Hematopoietic multipotent progenitor cell treated with erythropoietin and hydrocortisone succinate and interleukin-3 and kit ligand, for 6 days (in vitro differentiated cells): Measurements from ENCODE around the gene NUDT17.
A peak's percentile ranks its signal among the peaks of the same experiment; 100 is the strongest.

Experiments
- DNase-seq: peaks from one replicate; pipeline ENCODE4 v3.0.0-alpha.2; 2015

Gene NUDT17

DNA sequence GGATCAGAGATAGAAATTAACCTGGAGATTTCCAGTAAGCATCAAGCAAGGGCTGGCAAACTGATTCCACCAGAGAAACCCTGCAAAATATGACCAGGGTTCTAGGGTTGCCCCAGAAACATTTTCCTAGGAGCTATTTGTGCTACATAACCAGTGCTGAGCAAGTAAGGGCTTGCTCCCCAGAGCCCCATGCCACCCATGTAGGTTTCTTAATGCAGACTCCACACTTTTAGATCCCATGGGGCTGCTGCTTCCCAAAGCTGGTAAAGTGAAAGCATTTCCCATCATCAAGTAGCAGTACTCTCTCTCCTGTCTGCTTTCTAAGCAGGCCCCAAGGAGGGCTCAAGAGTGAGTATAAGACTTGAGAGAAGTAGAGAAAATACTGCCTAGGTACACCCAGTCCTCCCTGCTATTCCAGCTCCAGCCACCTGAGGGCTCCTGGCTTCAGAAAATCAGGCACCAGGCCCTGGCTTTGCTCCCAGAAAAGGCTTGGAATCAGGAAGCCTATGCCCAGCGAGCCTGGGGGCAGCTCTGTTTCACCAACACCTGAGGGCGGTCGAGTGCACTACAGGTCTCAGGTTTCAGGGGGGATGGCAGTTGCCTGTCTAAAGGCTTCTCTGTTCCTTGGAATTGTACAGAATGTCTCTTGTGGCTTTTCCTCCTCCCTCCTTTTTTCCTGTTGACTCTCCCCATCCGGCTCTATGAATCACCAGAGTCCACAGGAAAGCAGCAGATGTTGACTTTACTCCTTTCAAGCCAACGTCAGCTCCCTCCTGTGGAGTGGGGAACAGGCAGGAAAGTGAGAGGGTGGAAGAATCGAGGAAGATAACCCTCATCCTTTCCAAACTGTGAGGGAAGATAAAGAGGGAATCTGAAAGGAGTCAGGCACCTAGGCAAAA lies 46.4 kb downstream of the NUDT17 start:
- DNase-seq: peak; percentile 84

DNA sequence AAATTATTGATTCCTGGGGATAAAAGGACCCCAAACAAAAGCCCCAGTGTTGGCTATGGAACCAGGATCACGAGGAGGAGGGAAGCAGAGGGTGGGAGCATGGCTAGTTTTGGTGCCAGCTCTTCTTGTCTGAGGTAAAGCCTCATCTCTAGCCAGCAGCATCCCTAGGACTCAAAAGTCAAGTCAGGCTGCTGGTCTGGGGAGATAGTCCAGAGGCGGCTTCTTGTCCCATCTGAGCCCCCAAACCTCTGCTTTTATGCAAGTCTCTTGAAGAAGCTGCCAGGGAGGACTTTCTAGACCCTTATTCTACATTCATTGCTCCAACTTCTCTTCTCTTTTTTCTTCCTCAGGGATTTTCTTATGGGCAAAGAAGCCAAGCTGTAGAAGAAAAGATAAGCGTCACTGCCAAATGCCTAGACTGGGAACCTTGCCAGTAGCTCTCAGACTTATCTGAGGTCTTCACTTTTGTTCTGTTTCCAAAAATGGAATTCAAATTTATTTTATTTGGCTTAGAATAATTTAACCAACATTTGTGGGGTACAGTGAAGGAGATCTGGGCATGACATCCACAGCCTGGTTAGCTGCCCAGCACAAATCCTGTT lies 47.2 kb downstream of the NUDT17 start:
- peak; percentile 93 for DNase-seq

DNA sequence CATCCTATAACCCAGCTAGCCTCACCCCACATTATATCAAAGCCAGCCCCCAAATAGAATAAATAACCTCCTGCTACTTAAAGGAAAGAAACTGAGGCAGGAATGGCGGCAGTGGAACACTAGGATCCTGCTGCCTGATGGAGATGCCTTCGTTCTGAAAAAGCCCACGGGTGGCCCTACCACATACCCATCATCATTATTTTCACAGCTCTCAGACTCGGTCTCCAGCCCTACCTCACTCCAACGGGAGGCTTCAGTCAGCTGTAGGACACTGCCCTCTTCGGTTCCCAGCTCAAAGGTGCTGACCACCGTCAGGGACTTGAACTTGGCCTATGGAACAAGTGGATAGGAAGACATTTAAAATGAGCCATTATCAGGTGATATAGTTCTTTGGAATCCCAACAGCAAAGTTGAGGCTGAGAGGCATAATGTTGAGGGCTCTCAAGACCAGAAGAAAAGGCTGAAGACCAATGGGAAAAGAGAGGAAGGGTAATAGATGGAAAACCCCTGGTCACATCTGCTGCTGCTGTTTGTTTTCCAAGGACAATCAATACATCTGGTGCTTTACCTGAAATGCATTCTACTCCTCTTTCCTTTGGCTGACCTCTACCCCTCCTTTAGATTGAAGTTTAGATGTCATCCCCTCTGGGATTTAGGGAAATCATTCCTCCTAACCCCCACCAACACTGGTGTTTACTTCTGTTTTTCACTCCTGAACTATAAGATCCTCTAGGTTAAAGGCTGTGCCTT lies 48.1 kb downstream of the NUDT17 start:
- no peak for DNase-seq

DNA sequence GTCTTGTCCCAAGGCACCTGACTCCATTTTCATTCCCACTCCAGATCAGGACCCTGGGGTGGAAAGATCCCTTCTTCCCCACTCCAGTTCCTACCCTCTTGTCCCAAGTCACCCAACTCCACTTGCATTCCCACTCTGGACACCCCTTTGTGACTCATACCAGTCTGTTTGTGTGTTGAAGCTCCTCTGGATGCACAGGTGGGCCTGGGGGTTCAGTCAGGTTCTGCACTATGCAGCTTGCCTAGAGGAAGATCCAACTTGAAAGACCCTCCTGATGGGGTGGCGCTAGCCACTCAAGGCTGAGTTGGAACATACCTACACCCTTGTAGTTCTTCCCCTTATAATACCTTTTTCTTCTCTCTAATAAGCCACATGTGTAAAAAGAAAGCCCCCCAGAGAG lies 50.0 kb downstream of the NUDT17 start:
- no peak for DNase-seq

DNA sequence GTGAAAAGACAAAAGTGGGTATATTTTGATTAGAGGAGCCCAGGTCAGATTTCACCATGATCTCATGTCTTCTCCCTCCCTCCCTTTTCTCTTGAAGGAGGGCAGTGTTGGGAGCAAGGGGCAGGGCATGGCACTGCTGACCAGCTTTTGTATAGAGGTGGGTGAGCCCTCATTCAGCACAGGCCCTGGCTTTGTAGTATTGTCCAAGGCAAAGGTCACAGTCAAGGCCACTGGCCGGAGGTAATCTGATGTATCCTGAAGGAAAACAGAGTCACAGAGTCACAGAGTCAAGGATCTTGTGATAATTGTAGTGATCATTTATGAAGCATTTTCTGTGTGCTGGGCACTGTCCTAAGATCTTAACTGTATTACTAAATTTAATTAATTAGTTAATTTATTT lies 52.5 kb downstream of the NUDT17 start:
- DNase-seq: no peak
